ENCODE data around the gene ETV1. TPM values are rescaled to one million over a fixed set of nuclear protein-coding genes. Genes with fewer than 3 reads are reported as not detected.

The ETV1 gene
- total RNA-seq, 1 donor from 2014 or later: 4.2 TPM

DNA sequence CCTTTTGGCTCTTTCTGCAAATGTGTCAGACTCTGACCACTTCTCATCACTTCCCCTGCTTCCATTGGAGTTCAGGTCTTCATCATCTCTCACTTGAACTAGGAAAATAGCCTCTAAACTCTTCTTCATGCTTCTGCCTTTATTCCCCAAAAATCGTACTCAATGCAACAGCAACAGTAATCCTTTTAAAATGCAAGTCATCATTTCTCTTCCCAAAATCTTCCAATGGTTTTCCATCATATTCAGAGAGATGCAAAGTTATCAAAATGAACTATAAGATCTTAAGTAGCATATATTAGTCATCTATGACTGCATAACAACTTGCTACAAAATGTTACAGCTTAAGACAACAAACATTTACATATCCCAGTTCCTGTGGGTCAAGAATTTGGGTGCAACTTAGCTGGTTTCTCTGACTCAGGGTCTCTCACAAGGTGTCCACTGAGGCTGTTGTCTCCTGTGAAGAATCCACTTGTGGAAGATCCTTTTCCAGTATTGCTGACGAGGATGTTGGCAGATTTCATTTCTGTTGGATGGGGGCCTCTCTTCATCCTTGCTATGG, 31.0 kb upstream of the ETV1 start:
- no peaks in the 10 kb centered on the region for H3K27me3 ChIP-seq
- TF ChIP-seq, protein P1, sequence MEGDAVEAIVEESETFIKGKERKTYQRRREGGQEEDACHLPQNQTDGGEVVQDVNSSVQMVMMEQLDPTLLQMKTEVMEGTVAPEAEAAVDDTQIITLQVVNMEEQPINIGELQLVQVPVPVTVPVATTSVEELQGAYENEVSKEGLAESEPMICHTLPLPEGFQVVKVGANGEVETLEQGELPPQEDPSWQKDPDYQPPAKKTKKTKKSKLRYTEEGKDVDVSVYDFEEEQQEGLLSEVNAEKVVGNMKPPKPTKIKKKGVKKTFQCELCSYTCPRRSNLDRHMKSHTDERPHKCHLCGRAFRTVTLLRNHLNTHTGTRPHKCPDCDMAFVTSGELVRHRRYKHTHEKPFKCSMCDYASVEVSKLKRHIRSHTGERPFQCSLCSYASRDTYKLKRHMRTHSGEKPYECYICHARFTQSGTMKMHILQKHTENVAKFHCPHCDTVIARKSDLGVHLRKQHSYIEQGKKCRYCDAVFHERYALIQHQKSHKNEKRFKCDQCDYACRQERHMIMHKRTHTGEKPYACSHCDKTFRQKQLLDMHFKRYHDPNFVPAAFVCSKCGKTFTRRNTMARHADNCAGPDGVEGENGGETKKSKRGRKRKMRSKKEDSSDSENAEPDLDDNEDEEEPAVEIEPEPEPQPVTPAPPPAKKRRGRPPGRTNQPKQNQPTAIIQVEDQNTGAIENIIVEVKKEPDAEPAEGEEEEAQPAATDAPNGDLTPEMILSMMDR (IDR thresholded peaks at IDR 0.05): no peak
- no peak for TF ChIP-seq POLR2A (IDR thresholded peaks at IDR 0.05)
- no peak for TF ChIP-seq POLR2AphosphoS5 (IDR thresholded peaks at IDR 0.05; ENCODE audit: insufficient read depth in 1 of 2, low read depth in 1 of 2)

DNA sequence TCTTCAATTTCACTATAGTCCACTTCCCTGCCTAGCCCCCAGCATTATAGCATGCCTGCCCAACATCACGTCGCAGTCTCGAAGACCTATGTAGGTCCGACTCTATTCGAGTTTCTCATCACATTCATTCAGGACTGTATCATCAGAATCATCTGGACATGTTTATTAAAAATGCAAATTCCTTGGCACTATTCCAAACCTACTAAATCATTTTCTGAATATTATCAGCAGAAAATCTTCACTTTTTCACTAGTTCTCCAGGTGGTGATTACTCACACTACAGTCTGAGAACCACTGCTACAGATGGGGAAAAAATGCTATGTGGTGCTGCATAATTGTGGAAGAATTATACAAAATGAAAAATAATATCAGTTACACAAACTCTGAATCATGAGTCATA, 29.3 kb upstream of the ETV1 start:
- Histone ChIP-seq H3K9me3 (no peaks in the 10 kb centered on the region), H3K36me3 (no peaks in the 10 kb centered on the region), H3K4me1 (no peaks in the 10 kb centered on the region), H3K4me3 (no peak overlapping the region), H3K27me3 (no peaks in the 10 kb centered on the region), H3K27ac (no peak overlapping the region)
- TF ChIP-seq, protein P1 (IDR thresholded peaks at IDR 0.05): no peak
- TF ChIP-seq POLR2A (IDR thresholded peaks at IDR 0.05): no peak
- TF ChIP-seq POLR2AphosphoS5 (IDR thresholded peaks at IDR 0.05; ENCODE audit: insufficient read depth in 1 of 2, low read depth in 1 of 2): no peak
- no peak for DNase-seq (ENCODE audit: extremely low spot score in 2 of 2)
- intact Hi-C loops (cut with DNase I): no loop called here

More for the DNA sequence above, 31.0 kb upstream of the ETV1 start:
- no peaks in the 10 kb centered on the region for H3K4me1 ChIP-seq
- no peaks in the 10 kb centered on the region for H3K9me3 ChIP-seq
- intact Hi-C loops (cut with DNase I): loop anchor here (10.0 kb wide), 1 partner anchor 54 kb away; no protein-coding TSS in a partner anchor
- no peak for DNase-seq (ENCODE audit: extremely low spot score in 2 of 2)
- H3K4me3 ChIP-seq: no peak overlapping the region
- H3K27ac ChIP-seq: no peak overlapping the region
- no peaks in the 10 kb centered on the region for H3K36me3 ChIP-seq

DNA sequence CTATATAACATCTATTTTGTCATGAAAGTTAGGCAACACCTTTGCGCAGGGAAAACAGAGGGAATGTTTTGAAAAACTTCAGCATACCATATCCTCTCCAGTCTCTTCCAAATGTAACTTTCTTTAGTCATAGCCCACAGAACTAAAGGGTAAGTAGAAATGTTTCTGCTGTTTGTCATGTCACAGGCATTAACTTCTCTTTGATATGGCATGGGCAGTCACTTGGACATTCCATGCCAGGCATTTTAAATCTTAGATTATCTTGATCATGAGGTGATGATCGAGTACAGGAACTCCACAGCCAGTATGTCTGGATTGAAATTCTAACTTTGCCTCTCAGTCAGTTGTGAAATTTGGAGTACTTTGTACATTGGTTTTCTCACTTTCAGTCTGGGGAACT, 27.5 kb upstream of the ETV1 start:
- no peaks in the 10 kb centered on the region for H3K4me1 ChIP-seq
- no peaks in the 10 kb centered on the region for H3K27me3 ChIP-seq
- H3K9me3 ChIP-seq: no peaks in the 10 kb centered on the region
- H3K27ac ChIP-seq: no peak overlapping the region
- no peak for DNase-seq (ENCODE audit: extremely low spot score in 2 of 2)
- intact Hi-C loops (cut with DNase I): no loop called here
- no peaks in the 10 kb centered on the region for H3K36me3 ChIP-seq
- no peak overlapping the region for H3K4me3 ChIP-seq
- no peak for TF ChIP-seq POLR2A (IDR thresholded peaks at IDR 0.05)
- no peak for TF ChIP-seq POLR2AphosphoS5 (IDR thresholded peaks at IDR 0.05; ENCODE audit: insufficient read depth in 1 of 2, low read depth in 1 of 2)
- TF ChIP-seq, protein P1 (IDR thresholded peaks at IDR 0.05): no peak

DNA sequence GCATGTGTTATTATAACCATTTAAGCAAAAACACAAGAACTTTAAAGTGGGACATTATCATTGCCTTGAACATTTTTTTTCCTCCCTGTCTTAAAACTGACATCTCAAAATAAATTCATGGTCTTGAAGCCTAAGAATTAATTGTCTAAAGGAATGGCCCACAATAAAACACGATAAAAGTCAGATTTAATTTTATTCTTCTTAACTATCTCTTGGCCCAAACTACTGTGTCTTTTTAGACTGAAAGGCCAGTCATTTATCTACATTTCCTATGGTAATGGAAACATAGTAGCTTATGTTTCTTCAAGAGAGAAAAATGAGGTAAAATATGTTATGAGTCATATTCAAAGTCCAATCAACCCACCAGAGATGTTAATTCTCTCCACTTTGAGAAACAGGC, 24.4 kb upstream of the ETV1 start:
- intact Hi-C loops (cut with DNase I): no loop called here
- H3K27me3 ChIP-seq: no peaks in the 10 kb centered on the region
- TF ChIP-seq, protein P1 (IDR thresholded peaks at IDR 0.05): no peak
- TF ChIP-seq POLR2AphosphoS5 (IDR thresholded peaks at IDR 0.05; ENCODE audit: insufficient read depth in 1 of 2, low read depth in 1 of 2) (no peak), POLR2A (IDR thresholded peaks at IDR 0.05) (no peak)

More for the DNA sequence above, 24.4 kb upstream of the ETV1 start:
- DNase-seq (ENCODE audit: extremely low spot score in 2 of 2): no peak
- Histone ChIP-seq H3K27ac (no peak overlapping the region), H3K9me3 (no peaks in the 10 kb centered on the region), H3K4me1 (no peaks in the 10 kb centered on the region), H3K4me3 (no peak overlapping the region), H3K36me3 (no peaks in the 10 kb centered on the region)
